Measurements from ENCODE around the gene AIRE.

AIRE gene

GRCh38 chr21:44313451-44313850 is 27.8 kb downstream of the AIRE start:
- Histone ChIP-seq H3K4me3 (ENCODE audit: low read depth, low read length) (no peak overlapping the region), H3K27ac (no peak overlapping the region), H3K36me3 (ENCODE audit: control insufficient read depth, insufficient read depth, low read length) (no peaks in the 10 kb centered on the region), H3K4me2 (ENCODE audit: low read length) (no peak overlapping the region), H3K27me3 (ENCODE audit: control insufficient read depth, insufficient read depth, low read length) (no peaks in the 10 kb centered on the region), H3K9ac (no peak overlapping the region), H2AFZ (no peak overlapping the region), H3K79me2 (no peaks in the 10 kb centered on the region), H3K4me1 (no peaks in the 10 kb centered on the region), H3K9me3 (ENCODE audit: control insufficient read depth, low read length) (no peaks in the 10 kb centered on the region)
- TF ChIP-seq CTCF (IDR thresholded peaks at IDR 0.05), result no peak

GRCh38 chr21:44314128-44314527 is 28.5 kb downstream of the AIRE start:
- no peak for TF ChIP-seq CTCF (IDR thresholded peaks at IDR 0.05)
- Histone ChIP-seq H3K9me3 (ENCODE audit: control insufficient read depth, low read length) (no peaks in the 10 kb centered on the region), H3K27ac (no peak overlapping the region), H3K4me3 (ENCODE audit: low read depth, low read length) (no peak overlapping the region), H3K27me3 (ENCODE audit: control insufficient read depth, insufficient read depth, low read length) (no peaks in the 10 kb centered on the region), H3K36me3 (ENCODE audit: control insufficient read depth, insufficient read depth, low read length) (no peaks in the 10 kb centered on the region), H3K9ac (no peak overlapping the region), H3K4me1 (no peaks in the 10 kb centered on the region), H3K79me2 (no peaks in the 10 kb centered on the region), H2AFZ (no peak overlapping the region), H3K4me2 (ENCODE audit: low read length) (no peak overlapping the region)

GRCh38 chr21:44314561-44314960 is 28.9 kb downstream of the AIRE start:
- no peaks in the 10 kb centered on the region for H3K79me2 ChIP-seq
- no peaks in the 10 kb centered on the region for H3K27me3 ChIP-seq (ENCODE audit: control insufficient read depth, insufficient read depth, low read length)
- no peaks in the 10 kb centered on the region for H3K9me3 ChIP-seq (ENCODE audit: control insufficient read depth, low read length)
- H3K36me3 ChIP-seq (ENCODE audit: control insufficient read depth, insufficient read depth, low read length), result no peaks in the 10 kb centered on the region
- no peaks in the 10 kb centered on the region for H3K4me1 ChIP-seq
- no peak overlapping the region for H3K4me2 ChIP-seq (ENCODE audit: low read length)
- no peak overlapping the region for H3K9ac ChIP-seq
- no peak overlapping the region for H2AFZ ChIP-seq
- no peak overlapping the region for H3K27ac ChIP-seq
- TF ChIP-seq CTCF (IDR thresholded peaks at IDR 0.05), result no peak
- no peak overlapping the region for H3K4me3 ChIP-seq (ENCODE audit: low read depth, low read length)

- no peaks in the 10 kb centered on the region for H3K79me2 ChIP-seq
- no peak overlapping the region for H3K9ac ChIP-seq
- H3K27me3 ChIP-seq (ENCODE audit: control insufficient read depth, insufficient read depth, low read length), result no peaks in the 10 kb centered on the region
- no peak overlapping the region for H3K4me2 ChIP-seq (ENCODE audit: low read length)
- no peak for TF ChIP-seq CTCF (IDR thresholded peaks at IDR 0.05)
- no peak overlapping the region for H3K4me3 ChIP-seq (ENCODE audit: low read depth, low read length)
- no peaks in the 10 kb centered on the region for H3K4me1 ChIP-seq
- H3K9me3 ChIP-seq (ENCODE audit: control insufficient read depth, low read length), result no peaks in the 10 kb centered on the region
- no peak overlapping the region for H3K27ac ChIP-seq
- H3K36me3 ChIP-seq (ENCODE audit: control insufficient read depth, insufficient read depth, low read length), result no peaks in the 10 kb centered on the region
- no peak overlapping the region for H2AFZ ChIP-seq
Measured at GRCh38 chr21:44315691-44316203, 30.1 kb downstream of the AIRE start.

GRCh38 chr21:44316277-44316900 is 30.7 kb downstream of the AIRE start:
- H3K27me3 ChIP-seq (ENCODE audit: control insufficient read depth, insufficient read depth, low read length), result no peaks in the 10 kb centered on the region
- H3K4me2 ChIP-seq (ENCODE audit: low read length), result no peak overlapping the region
- H2AFZ ChIP-seq, result no peak overlapping the region
- H3K4me1 ChIP-seq, result no peaks in the 10 kb centered on the region
- no peak overlapping the region for H3K27ac ChIP-seq
- TF ChIP-seq CTCF (IDR thresholded peaks at IDR 0.05), result no peak
- H3K36me3 ChIP-seq (ENCODE audit: control insufficient read depth, insufficient read depth, low read length), result no peaks in the 10 kb centered on the region
- H3K9ac ChIP-seq, result no peak overlapping the region
- no peak overlapping the region for H3K4me3 ChIP-seq (ENCODE audit: low read depth, low read length)
- H3K9me3 ChIP-seq (ENCODE audit: control insufficient read depth, low read length), result no peaks in the 10 kb centered on the region
- H3K79me2 ChIP-seq, result no peaks in the 10 kb centered on the region
